GM12865 (cell line): ENCODE results near the gene RFPL4AL1.

Source experiments
- DNase-seq: peaks from one replicate; pipeline ENCODE4 v3.0.0; 2010; ENCODE audit warnings: low read depth
- H3K4me3 ChIP-seq: 2 replicates; pipeline ENCODE4 v1.5.1; 2011; ENCODE audit warnings: mild to moderate bottlenecking, low read depth, low read length, control low read depth
- CTCF ChIP-seq: IDR thresholded peaks from 2 replicates; pipeline ENCODE4 v1.5.1; 2011; ENCODE audit warnings: low read length, control low read depth, low read depth, inconsistent platforms; ENCODE audit not compliant: insufficient read depth; ENCODE audit errors: missing control alignments

Gene RFPL4AL1

DNA sequence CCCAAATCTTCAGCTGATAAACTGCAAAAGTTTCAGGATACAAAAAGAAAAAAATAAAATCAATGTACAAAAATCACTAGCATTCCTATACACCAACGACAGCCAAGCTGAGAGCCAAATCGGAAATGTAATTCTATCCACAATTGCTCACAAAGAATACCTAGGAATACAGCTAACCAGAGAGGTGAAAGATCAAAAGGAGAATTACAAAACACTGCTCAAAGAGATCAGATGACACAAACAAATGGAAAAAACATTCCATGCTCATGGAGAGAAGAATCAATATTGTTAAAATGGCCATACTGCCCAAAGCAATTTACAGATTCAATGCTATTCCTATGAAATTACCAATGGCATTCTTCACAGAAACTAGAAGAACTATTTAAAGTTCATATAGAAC, 33.4 kb downstream of the RFPL4AL1 start:
- H3K4me3 ChIP-seq: no peak overlapping the region
- no peak for TF ChIP-seq CTCF
- DNase-seq: no peak

GRCh38 chr19:55809381-55810058, 40.6 kb downstream of the RFPL4AL1 start:
- DNase-seq: peak; percentile 89
- peak; percentile 41 for TF ChIP-seq CTCF
- no peak overlapping the region for H3K4me3 ChIP-seq

GRCh38 chr19:55811340-55811739, 42.4 kb downstream of the RFPL4AL1 start:
- no peak overlapping the region for H3K4me3 ChIP-seq
- DNase-seq: no peak
- TF ChIP-seq CTCF: no peak

DNA sequence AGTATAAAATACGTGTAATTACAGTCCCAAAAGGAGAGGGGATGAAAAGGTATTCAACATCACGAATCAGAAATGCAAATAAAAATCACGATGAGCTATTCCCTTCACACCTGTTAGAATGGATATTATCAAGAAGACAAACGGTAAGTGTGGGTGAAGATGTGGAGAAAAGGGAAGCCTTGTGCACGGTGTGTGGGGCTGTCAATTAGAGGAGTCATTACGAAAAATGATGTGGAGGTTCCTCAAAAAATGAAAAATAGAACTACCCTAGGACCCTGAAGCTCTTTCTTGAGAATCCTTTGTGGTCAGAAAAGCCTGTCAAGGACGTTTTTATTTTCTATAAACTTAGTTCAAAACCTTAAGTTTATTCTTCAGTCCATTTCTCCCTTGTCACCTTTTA, 43.5 kb downstream of the RFPL4AL1 start:
- H3K4me3 ChIP-seq: no peak overlapping the region
- DNase-seq: no peak
- no peak for TF ChIP-seq CTCF

DNA sequence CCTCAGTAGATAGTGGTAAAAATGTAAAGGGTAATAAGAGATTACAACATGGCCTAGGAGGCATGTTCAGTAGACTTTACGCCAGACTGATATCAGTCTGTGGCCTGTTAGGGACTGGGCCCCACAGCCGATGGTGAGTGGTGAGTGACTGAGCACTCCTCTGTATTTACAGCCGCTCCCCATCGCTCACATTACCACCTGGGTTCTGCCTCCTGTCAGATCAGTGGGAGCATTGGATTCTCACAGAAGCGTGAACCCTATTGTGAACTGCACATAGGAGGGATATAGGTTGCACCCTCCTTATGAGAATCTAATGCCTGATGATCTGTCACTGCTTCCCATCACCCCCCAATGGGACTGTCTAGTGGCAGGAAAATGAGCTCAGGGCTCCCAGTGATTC, 45.0 kb downstream of the RFPL4AL1 start:
- no peak overlapping the region for H3K4me3 ChIP-seq
- no peak for DNase-seq
- TF ChIP-seq CTCF: no peak

DNA sequence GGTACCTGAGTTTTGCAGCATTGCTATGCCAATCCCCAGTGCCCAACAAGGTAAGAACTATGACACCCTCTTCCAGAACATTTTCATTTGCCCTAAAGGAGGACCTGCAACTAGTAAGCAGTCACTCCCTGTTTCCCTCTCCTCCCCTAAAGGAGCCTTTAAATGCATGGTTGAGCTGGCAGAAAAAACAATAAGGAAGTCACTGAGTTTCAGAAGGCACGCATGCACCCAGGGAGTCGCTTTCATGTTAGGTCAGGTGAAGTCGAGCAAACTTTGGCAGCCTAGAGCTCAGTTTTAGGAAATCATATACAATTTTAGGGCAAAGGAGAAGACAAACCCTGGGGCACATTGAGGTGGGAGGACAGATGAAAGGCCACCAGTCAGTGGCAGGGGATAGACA, 51.1 kb downstream of the RFPL4AL1 start:
- TF ChIP-seq CTCF: no peak
- DNase-seq: peak; percentile 19
- H3K4me3 ChIP-seq: no peak overlapping the region
